H1 (cell line): ENCODE results near the gene PTPRG. TPM values are rescaled to one million over a fixed set of nuclear protein-coding genes. Genes with fewer than 3 reads are reported as not detected.

ENCODE experiments used
- CTCF ChIA-PET: fragments of 300-600 bp; sonication (Branson Sonifier 250); formaldehyde crosslinking; loops from one replicate; lab custom pipeline; 2021; ENCODE audit not compliant: partially characterized antibody; lab: Charles Lee
- POLR2A ChIA-PET: fragments of 300-600 bp; sonication (Branson Sonifier 250); formaldehyde crosslinking; loops from one replicate; lab custom pipeline; 2021; ENCODE audit warnings: inconsistent platforms; ENCODE audit not compliant: partially characterized antibody; lab: Charles Lee
- DNase-seq, 2 experiments: peaks; one replicate each; pipeline versions ENCODE4 v3.0.0 to v3.0.0-alpha.2; 2010 to 2022; ENCODE audit warnings: low spot score in 2 of 2, low read depth in 1 of 2, mixed read lengths in 1 of 2
- FAIRE-seq: peaks from 2 replicates; lab custom pipeline; 2011; peaks lifted over from hg19 to GRCh38; lab: Jason Lieb, UNC
- H2AFZ ChIP-seq: 2 replicates; pipeline ENCODE4 v1.8.1; 2012; ENCODE audit warnings: low read length, inconsistent platforms
- H2AK5ac ChIP-seq: 2 replicates; pipeline ENCODE4 v1.6.1; 2013; ENCODE audit warnings: low read depth, low read length
- H2BK120ac ChIP-seq: replicated peaks from 2 replicates; pipeline ENCODE3; 2013; ENCODE audit warnings: low read depth, low read length, inconsistent platforms
- H2BK12ac ChIP-seq: 2 replicates; pipeline ENCODE4 v1.6.1; 2013; ENCODE audit warnings: low read depth, low read length
- H2BK15ac ChIP-seq: 2 replicates; pipeline ENCODE4 v1.6.1; 2013; ENCODE audit warnings: low read length
- H2BK20ac ChIP-seq: 2 replicates; pipeline ENCODE4 v1.6.1; 2013; ENCODE audit warnings: low read length
- H2BK5ac ChIP-seq: 2 replicates; pipeline ENCODE4 v1.6.1; 2013; ENCODE audit warnings: low read depth, low read length
- H3K14ac ChIP-seq: 2 replicates; pipeline ENCODE4 v1.6.1; 2013; ENCODE audit warnings: inconsistent platforms; ENCODE audit not compliant: insufficient read length
- H3K18ac ChIP-seq: 2 replicates; pipeline ENCODE4 v1.6.1; 2013; ENCODE audit warnings: low read length; ENCODE audit errors: extremely low read depth
- H3K23ac ChIP-seq: 2 replicates; pipeline ENCODE4 v1.6.1; 2013; ENCODE audit warnings: inconsistent platforms; ENCODE audit not compliant: insufficient read length
- H3K23me2 ChIP-seq: 2 replicates; pipeline ENCODE4 v1.6.1; 2013; ENCODE audit warnings: low read depth, low read length
- H3K27ac ChIP-seq: 2 replicates; pipeline ENCODE4 v1.6.1; 2011; ENCODE audit warnings: low read depth, low read length, inconsistent platforms
- H3K27me3 ChIP-seq, 4 experiments: replicated peaks in 1 of 4; 1 replicate in 1 of 4; 2 replicates in 3 of 4; pipeline versions ENCODE4 v1.6.1 to v1.8.1; 2011 to 2013; ENCODE audit warnings: low read length in 3 of 4, mild to moderate bottlenecking in 3 of 4, inconsistent platforms in 2 of 4, mixed read lengths in 2 of 4, moderate library complexity in 1 of 4; ENCODE audit not compliant: control insufficient read depth in 3 of 4, insufficient read depth in 3 of 4; ENCODE audit errors: extremely low read depth in 1 of 4
- H3K36me3 ChIP-seq, 4 experiments: 2 replicates each; pipeline versions ENCODE4 v1.6.1 to v1.8.1; 2011 to 2013; ENCODE audit warnings: mild to moderate bottlenecking in 4 of 4, low read length in 3 of 4, moderate library complexity in 2 of 4, control low read depth in 1 of 4, inconsistent platforms in 1 of 4; ENCODE audit not compliant: insufficient read depth in 4 of 4, control insufficient read depth in 2 of 4
- H3K4ac ChIP-seq: replicated peaks from 2 replicates; pipeline ENCODE3; 2013; ENCODE audit warnings: low read length, low read depth, mixed read lengths, inconsistent platforms; ENCODE audit not compliant: insufficient read length
- H3K4me1 ChIP-seq, 4 experiments: replicated peaks in 1 of 4; 1 replicate in 1 of 4; 2 replicates in 3 of 4; pipeline versions ENCODE4 v1.6.1 to v1.8.1; 2011 to 2013; ENCODE audit warnings: low read length in 3 of 4, inconsistent platforms in 2 of 4, mixed read lengths in 1 of 4; ENCODE audit not compliant: insufficient read depth in 4 of 4, control insufficient read depth in 3 of 4
- H3K4me2 ChIP-seq, 2 experiments: 2 replicates each; pipeline versions ENCODE4 v1.6.1 to v1.8.1; 2011 to 2013; ENCODE audit warnings: low read depth in 2 of 2, low read length in 2 of 2, control low read depth in 1 of 2, inconsistent platforms in 1 of 2, mild to moderate bottlenecking in 1 of 2; ENCODE audit not compliant: insufficient read depth in 1 of 2
- H3K4me3 ChIP-seq, 4 experiments: fragments of 200-600, 300-600 bp in 1 of 4; sonication (generic), shearing (Covaris generic), sonication (Bioruptor Twin) in 1 of 4; 2 replicates each; pipeline versions ENCODE4 v1.5.1 to v1.8.1; 2011 to 2016; ENCODE audit warnings: low read length in 4 of 4, low read depth in 3 of 4, control low read depth in 2 of 4, inconsistent platforms in 2 of 4, mild to moderate bottlenecking in 2 of 4, mixed read lengths in 1 of 4, moderate library complexity in 1 of 4; ENCODE audit not compliant: insufficient read depth in 2 of 4; ENCODE audit errors: extremely low read depth in 1 of 4
- H3K56ac ChIP-seq: replicated peaks from 2 replicates; pipeline ENCODE3; 2013; ENCODE audit warnings: low read depth, mild to moderate bottlenecking, mixed read lengths, low read length, inconsistent platforms; ENCODE audit not compliant: insufficient read length
- H3K79me1 ChIP-seq: 2 replicates; pipeline ENCODE4 v1.6.1; 2013; ENCODE audit warnings: low read depth, low read length, control low read depth
- H3K79me2 ChIP-seq, 2 experiments: 2 replicates each; pipeline versions ENCODE4 v1.6.1 to v1.8.1; 2012 to 2013; ENCODE audit warnings: low read length in 2 of 2, mild to moderate bottlenecking in 2 of 2, inconsistent platforms in 1 of 2; ENCODE audit not compliant: insufficient read depth in 2 of 2, control insufficient read depth in 1 of 2
- H3K9ac ChIP-seq, 4 experiments: replicated peaks in 1 of 4; 1 replicate in 1 of 4; 2 replicates in 3 of 4; pipeline versions ENCODE4 v1.6.1 to v1.8.1; 2011 to 2013; ENCODE audit warnings: low read depth in 3 of 4, low read length in 3 of 4, control low read depth in 2 of 4, mild to moderate bottlenecking in 2 of 4, moderate library complexity in 2 of 4, inconsistent platforms in 1 of 4; ENCODE audit errors: extremely low read depth in 1 of 4
- H3K9me3 ChIP-seq, 2 experiments: 2 replicates each; pipeline versions ENCODE4 v1.6.1 to v1.8.1; 2012 to 2013; ENCODE audit warnings: mild to moderate bottlenecking in 2 of 2, moderate library complexity in 2 of 2, control low read depth in 1 of 2, inconsistent platforms in 1 of 2, low read depth in 1 of 2, low read length in 1 of 2, mixed read lengths in 1 of 2; ENCODE audit not compliant: insufficient read depth in 2 of 2
- H4K20me1 ChIP-seq, 2 experiments: replicated peaks in 1 of 2; 2 replicates each; pipeline versions ENCODE3 to v1.8.1; 2011 to 2013; ENCODE audit warnings: inconsistent platforms in 2 of 2, low read length in 2 of 2, mild to moderate bottlenecking in 1 of 2; ENCODE audit not compliant: insufficient read depth in 2 of 2, control insufficient read depth in 1 of 2
- H4K5ac ChIP-seq: 2 replicates; pipeline ENCODE4 v1.6.1; 2013; ENCODE audit warnings: low read length, low read depth, mixed read lengths, inconsistent platforms; ENCODE audit not compliant: insufficient read length
- H4K8ac ChIP-seq: 2 replicates; pipeline ENCODE4 v1.8.0; 2013; ENCODE audit warnings: mild to moderate bottlenecking, moderate library complexity, low read length, inconsistent platforms; ENCODE audit not compliant: insufficient read depth; ENCODE audit errors: extremely low read depth
- H4K91ac ChIP-seq: replicated peaks from 2 replicates; pipeline ENCODE3; 2013; ENCODE audit warnings: low read length, mixed read lengths, inconsistent platforms; ENCODE audit not compliant: insufficient read length
- FOSL1 ChIP-seq: IDR thresholded peaks from 2 replicates; pipeline ENCODE4 v1.6.1; 2011; ENCODE audit warnings: mild to moderate bottlenecking, low read depth, low read length, moderate library complexity; ENCODE audit not compliant: insufficient read depth
- WGBS, 2 experiments: shearing (Covaris generic) in 1 of 2; methylation state at CpG; one replicate each; pipeline versions ENCODE4 v1.1.6 to v1.1.7; 2013 to 2015; ENCODE audit warnings: low lambda C conversion rate in 2 of 2, mixed read lengths in 2 of 2, inconsistent platforms in 1 of 2, low coverage in 1 of 2, missing lambda C conversion rate in 1 of 2; ENCODE audit not compliant: insufficient replicate concordance in 2 of 2, insufficient coverage in 1 of 2, insufficient read length in 1 of 2; ENCODE audit errors: extremely low coverage in 1 of 2, missing lambda C conversion rate in 1 of 2; 5-methylcytosine and 5-hydroxymethylcytosine counted together
- polyA plus RNA-seq, 7 experiments: library from polyadenylated mRNA; depleted of rRNA in 3 of 7; stranded (reverse) in 5 of 7; unstranded in 2 of 7; fragments of >200 nt in 5 of 7; fragments of 200-250 nt in 2 of 7; gene quantifications; 1 replicate in 5 of 7; 2 replicates in 1 of 7; 4 replicates in 1 of 7; pipeline versions ENCODE4 v1.2.1 to v1.2.3, GENCODE V29; 2011 to 2013; ENCODE audit warnings: missing spikeins in 2 of 7, mixed read lengths in 2 of 7
- total RNA-seq: library from RNA; stranded (reverse); fragmentation: NEBNext Ultra II Directional; extraction: Animal tissue kit (Norgen Biotek cat#: 25700); gene quantifications from 2 replicates; pipeline ENCODE4 v1.2.1, GENCODE V29; 2021

PTPRG gene
- total and polyA plus RNA-seq, 2 of the 8 experiments (the other 6 are each of a cell fraction or from before 2014, with no cell fraction given): 23.3 to 96.2 TPM

DNA sequence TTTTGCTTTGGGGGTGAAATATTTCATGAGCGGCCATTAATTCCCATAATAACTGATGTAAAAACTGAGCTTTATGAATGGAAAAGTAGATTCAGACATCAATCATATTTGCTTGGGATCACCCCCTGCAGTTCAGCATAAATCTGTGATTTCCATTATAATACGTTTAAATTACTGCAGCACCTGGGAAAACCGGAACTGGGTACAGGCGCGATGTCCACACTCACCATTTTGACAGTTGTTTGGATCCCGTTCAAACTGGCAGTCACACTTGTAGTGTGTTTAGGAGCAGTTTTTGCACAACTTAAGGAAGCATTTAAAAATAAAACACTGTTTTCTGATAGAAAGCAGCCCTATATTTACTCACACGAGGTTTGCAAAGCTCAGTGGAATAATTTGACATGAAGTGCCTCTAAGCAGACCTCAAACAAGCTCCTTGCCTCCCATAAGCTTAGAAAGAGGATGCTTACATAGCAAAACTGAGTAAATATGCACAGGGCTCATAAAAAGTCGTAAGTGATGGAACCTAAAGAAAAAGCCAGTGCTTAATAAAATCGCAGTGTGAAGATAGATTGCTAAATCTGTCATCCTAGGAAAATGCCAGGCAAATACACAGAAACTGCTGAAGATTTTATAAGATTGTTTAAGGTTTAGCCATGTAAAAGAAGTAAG lies 377.6 kb downstream of the PTPRG start:
- Histone ChIP-seq H3K36me3 (peaks cover 0 to 8% (median 0%) of the 10 kb centered on the region in 4 experiments; a peak in 1 of 8 replicates), H2BK120ac (no peak overlapping the region), H2AK5ac (no peak overlapping the region), H3K4me2 (no peak overlapping the region), H2BK12ac (no peak overlapping the region), H4K91ac (no peak overlapping the region), H4K20me1 (peaks cover under 1 to 3% of the 10 kb centered on the region in 2 experiments), H3K23ac (no peak overlapping the region), H2AFZ (no peak overlapping the region), H2BK15ac (no peak overlapping the region), H3K14ac (no peak overlapping the region), H2BK5ac (no peak overlapping the region), H3K18ac (no peak overlapping the region; the same call in 1 of the 2 replicates), H3K4me3 (no peak overlapping the region), H3K79me1 (peaks cover 2% of the 10 kb centered on the region; the same call in 1 of the 2 replicates), H3K9me3 (peaks cover 0 to 3% of the 10 kb centered on the region in 2 experiments; a peak in 1 of 4 replicates), H3K9ac (no peak overlapping the region), H3K79me2 (peaks cover 0 to 77% of the 10 kb centered on the region in 2 experiments; a peak in 2 of 4 replicates), H3K56ac (no peak overlapping the region), H3K27me3 (no peaks in the 10 kb centered on the region), H3K4me1 (peaks cover 0 to 10% (median 6%) of the 10 kb centered on the region in 4 experiments; a peak in 6 of 7 replicates), H3K23me2 (no peaks in the 10 kb centered on the region), H2BK20ac (no peak overlapping the region), H4K8ac (no peak overlapping the region), H3K4ac (no peak overlapping the region), H3K27ac (no peak overlapping the region), H4K5ac (no peak overlapping the region)
- peak; percentile 58 for FAIRE-seq
- no peak for DNase-seq
- no peak for TF ChIP-seq FOSL1
- ChIA-PET CTCF (interaction anchor here (0.6 to 3.6 kb wide), 3 partner anchors 12 to 885 kb away, joined by 4 to 27 read pairs (median 6); no protein-coding TSS in a partner anchor), POLR2A (no interaction called here)
- WGBS, 2 experiments: 94% methylated on average over 9 of the region's 9 CpGs; no CpG with 5 or more reads in 1 of the 2 experiments
